Tracheal epithelial cell (primary cell): ENCODE data around the gene PYY. TPM values are rescaled to one million over a fixed set of nuclear protein-coding genes. Genes with fewer than 3 reads are reported as not detected.

Experiments
- total RNA-seq: library from RNA; depleted of rRNA; stranded (reverse); fragments of >200 nt; gene quantifications from 2 replicates; pipeline ENCODE4 v1.2.1, GENCODE V29; 2014

The PYY gene
- total RNA-seq: 2.1 TPM in 1 of 2 replicates, not detected in the other

GRCh38 chr17:43953746-43954145 is at the start of gene PYY:
Gene PYY, minus strand, starts transcription at chr17:43953940. Its CDS starts 457 bp downstream, at chr17:43953483.

GRCh38 chr17:43942051-43942685 is 11.6 kb downstream of the PYY start, which contains the start of gene PPY:
Gene PPY, minus strand, starts transcription at chr17:43942476. Its CDS starts 822 bp downstream, at chr17:43941654.

GRCh38 chr17:43907425-43907981 is 46.2 kb downstream of the PYY start, which contains the start of gene MPP2:
Gene MPP2, minus strand, starts transcription at chr17:43907536. Its CDS starts 3,076 bp downstream, at chr17:43904460.

Other genes with a start within 250 kb of the PYY start
- under 0.01 TPM in 1 of 2 replicates, not detected in the other for gene SOST, start 195.1 kb downstream of the PYY start, total RNA-seq
- 39.4 and 69.2 TPM in 2 replicates for gene DUSP3, start 175.0 kb downstream of the PYY start, total RNA-seq
- gene CFAP97D1, start 173.5 kb downstream of the PYY start, total RNA-seq: not detected in 2 replicates
- 8.2 and 10.0 TPM in 2 replicates for gene MPP3, start 120.8 kb downstream of the PYY start, total RNA-seq
- gene CD300LG, start 106.8 kb downstream of the PYY start, total RNA-seq: not detected in 2 replicates
- gene MPP2, start 46.4 kb downstream of the PYY start, total RNA-seq: 0.21 and 0.96 TPM in 2 replicates
- not detected in 2 replicates for gene PPY, start 11.5 kb downstream of the PYY start, total RNA-seq
- gene NAGS, start 50.7 kb upstream of the PYY start, total RNA-seq: 31.1 and 33.7 TPM in 2 replicates
- 75.9 and 104 TPM in 2 replicates for gene TMEM101, start 61.0 kb upstream of the PYY start, total RNA-seq
- 32.5 and 33.7 TPM in 2 replicates for gene LSM12, start 112.7 kb upstream of the PYY start, total RNA-seq
- gene G6PC3, start 116.8 kb upstream of the PYY start, total RNA-seq: 6.2 and 13.7 TPM in 2 replicates
- gene HDAC5, start 169.7 kb upstream of the PYY start, total RNA-seq: 28.4 and 39.4 TPM in 2 replicates
- 0.43 and 0.48 TPM in 2 replicates for gene HROB, start 188.0 kb upstream of the PYY start, total RNA-seq
- not detected in 2 replicates for gene ASB16, start 216.8 kb upstream of the PYY start, total RNA-seq
- gene TMUB2, start 233.0 kb upstream of the PYY start, total RNA-seq: 16.8 and 21.4 TPM in 2 replicates
- 33.0 and 46.9 TPM in 2 replicates for gene ATXN7L3, start 245.9 kb upstream of the PYY start, total RNA-seq